Heart right ventricle (tissue), 16 donors: ENCODE results near the gene ARHGAP23. TPM values are rescaled to one million over a fixed set of nuclear protein-coding genes. Genes with fewer than 3 reads are reported as not detected.
A peak's percentile ranks its signal among the peaks of the same experiment; 100 is the strongest.

Experiments
- ATAC-seq, 8 donors: fragments of 200-7000 bp; cut with Tn5 transposase; one replicate each; pipeline ENCODE4 v1.9.1; 2020; ENCODE audit warnings: mild to moderate bottlenecking in 8 of 8, moderate library complexity in 8 of 8, moderate number of reproducible peaks in 1 of 8
- DNase-seq, 2 donors: peaks; one replicate each; pipeline ENCODE4 v3.0.0-alpha.2; 2020
- H3K27ac ChIP-seq, 10 donors: fragments of 200-600 bp; sonication (generic) in 2 of 10; one replicate each; pipeline versions ENCODE4 v1.5.0 to v1.8.0; 2020 to 2022; ENCODE audit warnings: mild to moderate bottlenecking in 3 of 10
- H3K27me3 ChIP-seq, 7 donors: fragments of 200-600 bp; one replicate each; pipeline ENCODE4 v1.8.0; 2021 to 2022; ENCODE audit warnings: mild to moderate bottlenecking in 2 of 7
- H3K36me3 ChIP-seq, 9 donors: fragments of 200-600 bp; sonication (generic) in 1 of 9; one replicate each; pipeline versions ENCODE4 v1.5.0 to v1.8.0; 2020 to 2022; ENCODE audit warnings: mild to moderate bottlenecking in 2 of 9
- H3K4me1 ChIP-seq, 9 donors: fragments of 200-600 bp; sonication (generic) in 1 of 9; one replicate each; pipeline versions ENCODE4 v1.5.0 to v1.8.0; 2020 to 2022; ENCODE audit warnings: mild to moderate bottlenecking in 4 of 9
- H3K4me3 ChIP-seq, 10 donors: fragments of 200-600 bp; sonication (generic) in 2 of 10; one replicate each; pipeline versions ENCODE4 v1.5.0 to v1.8.0; 2020 to 2022; ENCODE audit warnings: mild to moderate bottlenecking in 7 of 10, moderate library complexity in 2 of 10
- H3K9me3 ChIP-seq, 11 donors: fragments of 200-600 bp in 10 of 11; sonication (generic) in 2 of 11; one replicate each; pipeline versions ENCODE4 v1.5.0 to v1.8.0; 2013 to 2022; ENCODE audit warnings: mild to moderate bottlenecking in 2 of 11, control low read depth in 1 of 11, moderate library complexity in 1 of 11
- CTCF ChIP-seq, 9 donors: fragments of 200-600 bp; sonication (generic) in 2 of 9; IDR thresholded peaks; one replicate each; pipeline versions ENCODE4 v1.5.0 to v1.8.0; 2021 to 2022; ENCODE audit warnings: antibody characterized with exemption in 9 of 9, mild to moderate bottlenecking in 5 of 9, moderate library complexity in 1 of 9
- WGBS, 2 donors: extraction: QIAGEN DNeasy Blood & Tissue Kit; methylation state at CpG; one replicate each; pipeline ENCODE4 v1.1.7; 2013; ENCODE audit warnings: inconsistent platforms in 1 of 2; 5-methylcytosine and 5-hydroxymethylcytosine counted together
- intact Hi-C, 10 donors: fragments of 100-400 bp; cut with DNase I; formaldehyde crosslinking; loops; one replicate each; pipeline versions ENCODE4 v1.11.1 to v1.14.2; 2022
- polyA plus RNA-seq, 2 donors: library from polyadenylated mRNA; stranded (reverse); fragments of 200-250 nt; gene quantifications; one replicate each; pipeline ENCODE4 v1.2.3, GENCODE V29; 2013
- total RNA-seq, 10 donors: library from RNA; stranded (reverse); fragmentation: NEBNext Ultra II Directional in 3 of 10; extraction: Animal tissue kit (Norgen Biotek cat#: 25700) in 3 of 10; gene quantifications; one replicate each; pipeline versions ENCODE4 v1.2.1 to v1.2.4, GENCODE V29; 2021 to 2023
- donor health status: Arrhythmogenic right ventricular cardiomyopathy.
- donor health status: ischemic (EF 13 %, LVEDD 7.1; RV severe dilation, severe dysfunction).
- donor health status: healthy with polysubstance abuse.
- donor health status: DM: no; HTN: yes; CAD: no.
- donor health status: DM: no; HTN: no; CAD: no.
- donor health status: ischemic (EF 25% LVEDD 6.9; RV normal size, moderate dysfunction).
- donor health status: ischemic (EF 25% LVEDD 5.7; RV mildly dilated, moderate dysfunction).
- donor health status: healthy.
- donor health status: DM: yes; HTN: yes; CAD: no.
- donor health status: Ischemic cardiomyopathy.
- donor health status: ischemic (EF 35%, LVEDD 5.7; RV mildly dilated, moderate dysfunction).
- donor health status: nonischemic (EF 11% LVEDD 7.7; RV severe dilation, severe dysfunction).
- donor health status: DM: yes; HTN: yes; CAD: no.
- donor health status: PGD.
- donor health status: ischemic (EF 29% LVEDD 5.4; RV normal size, mild dysfunction).
- donor health status: nonischemic (EF 23%, LVEDD 6.1; RV moderate dilation, normal function).

ARHGAP23 gene
- total and polyA plus RNA-seq, 12 donors: 31.5 to 78.4 (median 63.1) TPM

GRCh38 chr17:38508954-38509771 lies 80.9 kb downstream of the ARHGAP23 start:
- peaks cover 0 to 17% (median 12%) of the 10 kb centered on the region in 9 donors for H3K4me1 ChIP-seq
- H3K9me3 ChIP-seq: no peaks in the 10 kb centered on the region
- H3K27ac ChIP-seq: peak overlapping the region in 4 of 10 donors; percentile 14 to 56 (median 19)
- H3K4me3 ChIP-seq: peak overlapping the region in 6 of 10 donors; percentile 7 to 24 (median 20)
- TF ChIP-seq CTCF (IDR thresholded peaks at IDR 0.05): peak; percentile 31 to 74 (median 68)
- WGBS, 2 donors: 49 to 61% methylated on average over 26 to 27 of the region's 27 CpGs
- peaks cover 0 to 36% (median 0%) of the 10 kb centered on the region in 7 donors for H3K27me3 ChIP-seq
- DNase-seq: peak; percentile 72 to 75
- intact Hi-C loops: loop anchor here in 1 of 10 donors (5.0 kb wide), 1 partner anchor 158 kb away; no protein-coding TSS in a partner anchor
- peak; percentile 52 to 82 (median 68) for ATAC-seq
- H3K36me3 ChIP-seq: peaks cover 0 to 49% (median 26%) of the 10 kb centered on the region in 9 donors

- peaks cover 0 to 41% (median 20%) of the 10 kb centered on the region in 9 donors for H3K36me3 ChIP-seq
- H3K9me3 ChIP-seq: no peaks in the 10 kb centered on the region
- peaks cover 0 to 36% (median 0%) of the 10 kb centered on the region in 7 donors for H3K27me3 ChIP-seq
- no peak for TF ChIP-seq CTCF (IDR thresholded peaks at IDR 0.05)
- peaks cover 0 to 17% (median 12%) of the 10 kb centered on the region in 9 donors for H3K4me1 ChIP-seq
- peak overlapping the region in 4 of 10 donors; percentile 14 to 56 (median 19) for H3K27ac ChIP-seq
- peak in 1 of 2 donors; percentile 23 for DNase-seq
- H3K4me3 ChIP-seq: peak overlapping the region in 6 of 10 donors; percentile 7 to 24 (median 20)
- ATAC-seq: peak; percentile 19 to 38 (median 26)
- 11 to 38% methylated on average over 77 to 80 of the region's 80 CpGs for WGBS, 2 donors
- intact Hi-C loops: loop anchor here in 1 of 10 donors (5.0 kb wide), 1 partner anchor 157 kb away; no protein-coding TSS in a partner anchor
Measured at GRCh38 chr17:38509772-38510420, 81.6 kb downstream of the ARHGAP23 start.

GRCh38 chr17:38510421-38511149 lies 82.3 kb downstream of the ARHGAP23 start:
- peak in 4 of 9 donors; percentile 7 to 47 (median 28) for TF ChIP-seq CTCF (IDR thresholded peaks at IDR 0.05)
- DNase-seq (peak in 1 of 2 donors; percentile 43), ATAC-seq (peak; percentile 14 to 64 (median 45))
- Histone ChIP-seq H3K9me3 (no peaks in the 10 kb centered on the region), H3K27ac (peak overlapping the region in 1 of 10 donors; percentile 56), H3K27me3 (peaks cover 0 to 36% (median 0%) of the 10 kb centered on the region in 7 donors), H3K4me1 (peaks cover 0 to 17% (median 12%) of the 10 kb centered on the region in 9 donors), H3K36me3 (peaks cover 0 to 35% (median 20%) of the 10 kb centered on the region in 9 donors), H3K4me3 (peak overlapping the region in 5 of 10 donors; percentile 7 to 28 (median 13))
- intact Hi-C loops: no loop called here
- 25 to 42% methylated on average over 80 to 86 of the region's 86 CpGs for WGBS, 2 donors
